ENCODE measurements around the gene CACNB4. TPM values are rescaled to one million over a fixed set of nuclear protein-coding genes. Genes with fewer than 3 reads are reported as not detected.

Gene CACNB4
- total and polyA plus RNA-seq, 10 of the 15 experiments (the other 5 are each of a cell fraction or from before 2014, with no cell fraction given): 2.0 to 21.6 (median 9.3) TPM

DNA sequence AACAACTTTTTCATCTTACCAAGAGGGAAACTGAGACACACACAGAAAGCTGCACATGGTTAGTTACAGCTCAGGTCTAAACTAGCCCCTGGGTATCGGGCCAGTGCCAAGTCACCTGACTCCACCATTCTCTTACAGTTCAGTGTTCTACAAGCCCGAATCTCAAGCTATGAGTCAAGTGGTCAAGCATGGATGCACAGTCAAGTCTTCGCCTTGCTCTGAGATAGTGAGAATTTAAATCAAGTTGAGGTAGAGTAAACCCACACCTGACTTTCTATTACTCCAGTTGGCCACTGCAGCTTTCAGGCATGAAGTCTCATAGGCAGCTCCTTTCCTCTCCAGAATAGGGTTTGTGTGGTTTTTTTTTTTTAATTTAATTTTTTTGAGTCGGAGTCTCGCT is 236.1 kb downstream of the CACNB4 start:
- ATAC-seq: peak; percentile 100
- H4K20me1 ChIP-seq (ENCODE audit: control insufficient read depth, insufficient read depth): no peaks in the 10 kb centered on the region
- H3K9ac ChIP-seq (ENCODE audit: control insufficient read depth, insufficient read depth, low read length): no peak overlapping the region
- H3K4me2 ChIP-seq (ENCODE audit: control insufficient read depth, insufficient read depth): peak overlapping the region; percentile 3
- no peaks in the 10 kb centered on the region for H3K36me3 ChIP-seq (ENCODE audit: control insufficient read depth in 2 of 2, insufficient read depth in 2 of 2, low read length in 1 of 2)
- no peaks in the 10 kb centered on the region; the same call in 2 of the 3 replicates for H3K9me3 ChIP-seq (replicated peaks; ENCODE audit: control insufficient read depth, insufficient read depth, low read length)
- H3K79me2 ChIP-seq (ENCODE audit: control insufficient read depth, insufficient read depth, low read length): no peaks in the 10 kb centered on the region
- no peak overlapping the region for H2AFZ ChIP-seq (ENCODE audit: control insufficient read depth, low read depth, low read length)
- BruUV-seq (replicated peaks): no TSS peak
- H3K27me3 ChIP-seq (replicated peaks in 1 of 2; ENCODE audit: control insufficient read depth in 2 of 2, insufficient read depth in 2 of 2, low read length in 1 of 2): no peaks in the 10 kb centered on the region; a peak in 1 of 4 replicates
- peak; percentile 83 for FAIRE-seq
- peaks cover 21% of the 10 kb centered on the region for H3K4me1 ChIP-seq (ENCODE audit: control insufficient read depth, insufficient read depth, low read length)
- in situ Hi-C loops (cut with MboI) (no loop called here), intact Hi-C loops (cut with micrococcal nuclease; ENCODE audit: unreplicated experiment) (no loop called here)
- H3K27ac ChIP-seq (ENCODE audit: control insufficient read depth, insufficient read depth): no peak overlapping the region
- RAD21 ChIA-PET (ENCODE audit: unreplicated experiment): interaction anchor here (0.9 to 1.5 kb wide), 5 partner anchors 7 to 36 kb away, joined by 3 to 6 read pairs (median 3); partner anchors contain the start of gene ARL5A
- POLR2A ChIA-PET: interaction anchor here (0.5 to 1.4 kb wide), 2 partner anchors 35 to 37 kb away, joined by 5 read pairs; partner anchors contain the start of gene ARL5A
- H3K4me3 ChIP-seq: no peak overlapping the region
- SMC1A ChIA-PET (ENCODE audit: uncharacterized antibody, unreplicated experiment): interaction anchor here (0.7 to 2.8 kb wide), 14 partner anchors 12 to 550 kb away, joined by 3 to 15 read pairs (median 4); no protein-coding TSS in a partner anchor
- CTCF ChIA-PET: interaction anchor here (0.6 to 1.9 kb wide), 8 partner anchors 9 to 203 kb away, joined by 3 to 7 read pairs (median 3); no protein-coding TSS in a partner anchor
- WGBS (ENCODE audit: insufficient coverage, insufficient replicate concordance, low lambda C conversion rate, missing lambda C conversion rate): 4% methylated on average over 5 of the region's 5 CpGs
- DNase-seq (ENCODE audit: low read depth, low spot score): peak; percentile 96
- TF ChIP-seq CBX5 (IDR thresholded peaks at IDR 0.05; ENCODE audit: low read depth): peak; percentile 25; the same call in 1 of the 2 replicates
- TF ChIP-seq RUNX3 (IDR thresholded peaks at IDR 0.05; ENCODE audit: low read length): peak; percentile 95
- TF ChIP-seq EP300 (IDR thresholded peaks at IDR 0.05; ENCODE audit: borderline replicate concordance in 1 of 2, control insufficient read depth in 1 of 2, low read depth in 2 of 2, low read length in 2 of 2): peak in 1 of 2 experiments; percentile 16; a peak in 1 of 4 replicates
- TF ChIP-seq POU2F2 (IDR thresholded peaks at IDR 0.05; ENCODE audit: borderline replicate concordance, low read depth, low read length): peak; percentile 73; the same call in 1 of the 3 replicates
- 0 out of 2 replicates have a peak, but pooled peaks have one; percentile 55 for TF ChIP-seq FOXM1 (IDR thresholded peaks at IDR 0.05; ENCODE audit: low read depth, low read length)
- peak; percentile 82 for TF ChIP-seq NFIC (IDR thresholded peaks at IDR 0.05; ENCODE audit: low read depth, low read length)
- TF ChIP-seq, protein P1, sequence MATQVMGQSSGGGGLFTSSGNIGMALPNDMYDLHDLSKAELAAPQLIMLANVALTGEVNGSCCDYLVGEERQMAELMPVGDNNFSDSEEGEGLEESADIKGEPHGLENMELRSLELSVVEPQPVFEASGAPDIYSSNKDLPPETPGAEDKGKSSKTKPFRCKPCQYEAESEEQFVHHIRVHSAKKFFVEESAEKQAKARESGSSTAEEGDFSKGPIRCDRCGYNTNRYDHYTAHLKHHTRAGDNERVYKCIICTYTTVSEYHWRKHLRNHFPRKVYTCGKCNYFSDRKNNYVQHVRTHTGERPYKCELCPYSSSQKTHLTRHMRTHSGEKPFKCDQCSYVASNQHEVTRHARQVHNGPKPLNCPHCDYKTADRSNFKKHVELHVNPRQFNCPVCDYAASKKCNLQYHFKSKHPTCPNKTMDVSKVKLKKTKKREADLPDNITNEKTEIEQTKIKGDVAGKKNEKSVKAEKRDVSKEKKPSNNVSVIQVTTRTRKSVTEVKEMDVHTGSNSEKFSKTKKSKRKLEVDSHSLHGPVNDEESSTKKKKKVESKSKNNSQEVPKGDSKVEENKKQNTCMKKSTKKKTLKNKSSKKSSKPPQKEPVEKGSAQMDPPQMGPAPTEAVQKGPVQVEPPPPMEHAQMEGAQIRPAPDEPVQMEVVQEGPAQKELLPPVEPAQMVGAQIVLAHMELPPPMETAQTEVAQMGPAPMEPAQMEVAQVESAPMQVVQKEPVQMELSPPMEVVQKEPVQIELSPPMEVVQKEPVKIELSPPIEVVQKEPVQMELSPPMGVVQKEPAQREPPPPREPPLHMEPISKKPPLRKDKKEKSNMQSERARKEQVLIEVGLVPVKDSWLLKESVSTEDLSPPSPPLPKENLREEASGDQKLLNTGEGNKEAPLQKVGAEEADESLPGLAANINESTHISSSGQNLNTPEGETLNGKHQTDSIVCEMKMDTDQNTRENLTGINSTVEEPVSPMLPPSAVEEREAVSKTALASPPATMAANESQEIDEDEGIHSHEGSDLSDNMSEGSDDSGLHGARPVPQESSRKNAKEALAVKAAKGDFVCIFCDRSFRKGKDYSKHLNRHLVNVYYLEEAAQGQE (IDR thresholded peaks at IDR 0.05; ENCODE audit: low read depth, low read length): no peak
- TF ChIP-seq ZNF207 (IDR thresholded peaks at IDR 0.05; ENCODE audit: borderline replicate concordance): no peak
- peak; percentile 54; the same call in 1 of the 2 replicates for TF ChIP-seq BCL11A (IDR thresholded peaks at IDR 0.05; ENCODE audit: low read depth, low read length)
- TF ChIP-seq BHLHE40 (IDR thresholded peaks at IDR 0.05; ENCODE audit: borderline replicate concordance in 1 of 2, low read depth in 2 of 2, low read length in 1 of 2): peak; percentile 79 to 86
- peak; percentile 28; the same call in 1 of the 2 replicates for TF ChIP-seq EED (IDR thresholded peaks at IDR 0.05; ENCODE audit: low read depth)
- TF ChIP-seq PAX5 (IDR thresholded peaks at IDR 0.05; ENCODE audit: borderline replicate concordance, low read depth, low read length): peak; percentile 99
- peak; percentile 16; the same call in 1 of the 2 replicates for TF ChIP-seq RAD21 (IDR thresholded peaks at IDR 0.05; ENCODE audit: insufficient read depth, low read depth, low read length)
- TF ChIP-seq, protein P2, sequence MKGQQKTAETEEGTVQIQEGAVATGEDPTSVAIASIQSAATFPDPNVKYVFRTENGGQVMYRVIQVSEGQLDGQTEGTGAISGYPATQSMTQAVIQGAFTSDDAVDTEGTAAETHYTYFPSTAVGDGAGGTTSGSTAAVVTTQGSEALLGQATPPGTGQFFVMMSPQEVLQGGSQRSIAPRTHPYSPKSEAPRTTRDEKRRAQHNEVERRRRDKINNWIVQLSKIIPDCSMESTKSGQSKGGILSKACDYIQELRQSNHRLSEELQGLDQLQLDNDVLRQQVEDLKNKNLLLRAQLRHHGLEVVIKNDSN (IDR thresholded peaks at IDR 0.05; ENCODE audit: borderline replicate concordance, extremely low read length, insufficient read depth, low read depth, low read length): peak; percentile 57
- no peak for TF ChIP-seq NBN (IDR thresholded peaks at IDR 0.05)
- TF ChIP-seq, protein P3, sequence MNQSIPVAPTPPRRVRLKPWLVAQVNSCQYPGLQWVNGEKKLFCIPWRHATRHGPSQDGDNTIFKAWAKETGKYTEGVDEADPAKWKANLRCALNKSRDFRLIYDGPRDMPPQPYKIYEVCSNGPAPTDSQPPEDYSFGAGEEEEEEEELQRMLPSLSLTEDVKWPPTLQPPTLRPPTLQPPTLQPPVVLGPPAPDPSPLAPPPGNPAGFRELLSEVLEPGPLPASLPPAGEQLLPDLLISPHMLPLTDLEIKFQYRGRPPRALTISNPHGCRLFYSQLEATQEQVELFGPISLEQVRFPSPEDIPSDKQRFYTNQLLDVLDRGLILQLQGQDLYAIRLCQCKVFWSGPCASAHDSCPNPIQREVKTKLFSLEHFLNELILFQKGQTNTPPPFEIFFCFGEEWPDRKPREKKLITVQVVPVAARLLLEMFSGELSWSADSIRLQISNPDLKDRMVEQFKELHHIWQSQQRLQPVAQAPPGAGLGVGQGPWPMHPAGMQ (IDR thresholded peaks at IDR 0.05; ENCODE audit: borderline replicate concordance): no peak
- peak; percentile 59; the same call in 1 of the 2 replicates for TF ChIP-seq RAD51 (IDR thresholded peaks at IDR 0.05)
- TF ChIP-seq CBFB (IDR thresholded peaks at IDR 0.05; ENCODE audit: low read depth): 0 out of 2 replicates have a peak, but pooled peaks have one; percentile 55
- peak; percentile 65 for TF ChIP-seq NFYB (IDR thresholded peaks at IDR 0.05; ENCODE audit: insufficient read depth, low read depth, low read length)
